PFSK-1 (cell line): ENCODE results near the gene PPP2R2B.

Experiments used
- FOXP2 ChIP-seq: optimal IDR thresholded peaks from 2 replicates; pipeline ENCODE3; 2011; ENCODE audit warnings: borderline replicate concordance, control low read depth, inconsistent platforms; ENCODE audit not compliant: insufficient read depth; ENCODE audit errors: extremely low read length, extremely low read depth
- POLR2AphosphoS5 ChIP-seq: IDR thresholded peaks from 2 replicates; pipeline ENCODE4 v1.6.1; 2012; ENCODE audit warnings: low read depth, mild to moderate bottlenecking, control low read depth, low read length, moderate library complexity
- SIN3A ChIP-seq: IDR thresholded peaks from 2 replicates; pipeline ENCODE4 v1.6.1; 2012; ENCODE audit warnings: mild to moderate bottlenecking, low read length, moderate library complexity, borderline replicate concordance; ENCODE audit not compliant: insufficient read depth
- TF ChIP-seq, protein P1 (sequence below), 2 experiments: IDR thresholded peaks; 2 replicates each; pipeline versions ENCODE4 v1.6.1 to v1.8.0; 2011 to 2012; ENCODE audit warnings: low read depth in 2 of 2, low read length in 2 of 2, control low read depth in 1 of 2, inconsistent platforms in 1 of 2, mild to moderate bottlenecking in 1 of 2, moderate library complexity in 1 of 2; ENCODE audit not compliant: insufficient read depth in 1 of 2

DNA sequence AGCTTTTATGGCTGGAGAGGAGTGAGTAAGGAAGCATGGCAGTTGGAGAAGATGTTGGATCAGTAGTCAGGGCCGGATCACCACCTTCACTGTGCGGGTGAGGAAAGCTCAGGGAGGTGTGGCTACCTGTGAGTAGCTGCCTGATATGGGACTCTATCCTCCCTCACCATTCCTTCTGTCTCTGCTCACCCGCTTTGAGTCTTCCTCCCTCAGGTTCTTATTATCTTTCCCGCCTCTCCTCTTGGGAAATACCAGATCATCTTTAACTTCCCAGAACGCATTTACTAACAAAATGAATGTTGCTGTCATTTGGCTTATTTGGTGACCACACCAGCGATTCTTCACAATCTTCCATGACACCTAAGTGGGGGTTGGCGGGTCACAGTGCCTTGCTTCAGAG lies 221.9 kb downstream of the PPP2R2B start:
- TF ChIP-seq FOXP2 (no peak), POLR2AphosphoS5 (no peak), SIN3A (no peak)
- TF ChIP-seq, protein P1, sequence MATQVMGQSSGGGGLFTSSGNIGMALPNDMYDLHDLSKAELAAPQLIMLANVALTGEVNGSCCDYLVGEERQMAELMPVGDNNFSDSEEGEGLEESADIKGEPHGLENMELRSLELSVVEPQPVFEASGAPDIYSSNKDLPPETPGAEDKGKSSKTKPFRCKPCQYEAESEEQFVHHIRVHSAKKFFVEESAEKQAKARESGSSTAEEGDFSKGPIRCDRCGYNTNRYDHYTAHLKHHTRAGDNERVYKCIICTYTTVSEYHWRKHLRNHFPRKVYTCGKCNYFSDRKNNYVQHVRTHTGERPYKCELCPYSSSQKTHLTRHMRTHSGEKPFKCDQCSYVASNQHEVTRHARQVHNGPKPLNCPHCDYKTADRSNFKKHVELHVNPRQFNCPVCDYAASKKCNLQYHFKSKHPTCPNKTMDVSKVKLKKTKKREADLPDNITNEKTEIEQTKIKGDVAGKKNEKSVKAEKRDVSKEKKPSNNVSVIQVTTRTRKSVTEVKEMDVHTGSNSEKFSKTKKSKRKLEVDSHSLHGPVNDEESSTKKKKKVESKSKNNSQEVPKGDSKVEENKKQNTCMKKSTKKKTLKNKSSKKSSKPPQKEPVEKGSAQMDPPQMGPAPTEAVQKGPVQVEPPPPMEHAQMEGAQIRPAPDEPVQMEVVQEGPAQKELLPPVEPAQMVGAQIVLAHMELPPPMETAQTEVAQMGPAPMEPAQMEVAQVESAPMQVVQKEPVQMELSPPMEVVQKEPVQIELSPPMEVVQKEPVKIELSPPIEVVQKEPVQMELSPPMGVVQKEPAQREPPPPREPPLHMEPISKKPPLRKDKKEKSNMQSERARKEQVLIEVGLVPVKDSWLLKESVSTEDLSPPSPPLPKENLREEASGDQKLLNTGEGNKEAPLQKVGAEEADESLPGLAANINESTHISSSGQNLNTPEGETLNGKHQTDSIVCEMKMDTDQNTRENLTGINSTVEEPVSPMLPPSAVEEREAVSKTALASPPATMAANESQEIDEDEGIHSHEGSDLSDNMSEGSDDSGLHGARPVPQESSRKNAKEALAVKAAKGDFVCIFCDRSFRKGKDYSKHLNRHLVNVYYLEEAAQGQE (IDR thresholded peaks at IDR 0.05; ENCODE audit: insufficient read depth in 1 of 2, low read depth in 2 of 2, low read length in 2 of 2), result no peak
